Measurements from ENCODE around the gene TMEM63B. TPM values are rescaled to one million over a fixed set of nuclear protein-coding genes. Genes with fewer than 3 reads are reported as not detected.

The TMEM63B gene
- total RNA-seq, 4 donors from 2014 or later = 17.0 to 23.4 (median 20.6) TPM

DNA sequence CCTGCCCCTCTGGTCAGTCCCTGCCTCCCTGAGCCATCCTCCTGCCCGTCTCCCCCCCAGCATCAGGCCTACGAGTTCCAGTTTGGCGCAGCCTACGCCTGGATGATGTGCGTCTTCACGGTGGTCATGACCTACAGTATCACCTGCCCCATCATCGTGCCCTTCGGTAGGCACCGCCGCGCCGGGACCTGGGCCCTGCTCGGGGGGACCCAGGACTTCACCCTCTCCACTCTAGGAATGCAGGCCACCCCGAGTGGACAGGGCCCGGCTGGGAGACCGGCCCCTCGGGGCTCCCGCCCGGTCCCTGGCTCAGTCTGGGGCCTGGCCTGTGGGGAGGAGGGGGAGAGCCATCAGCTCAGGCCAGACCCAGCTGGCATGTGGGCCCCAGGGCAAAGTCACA is 25.2 kb downstream of the TMEM63B start:
- TF ChIP-seq, protein P1, sequence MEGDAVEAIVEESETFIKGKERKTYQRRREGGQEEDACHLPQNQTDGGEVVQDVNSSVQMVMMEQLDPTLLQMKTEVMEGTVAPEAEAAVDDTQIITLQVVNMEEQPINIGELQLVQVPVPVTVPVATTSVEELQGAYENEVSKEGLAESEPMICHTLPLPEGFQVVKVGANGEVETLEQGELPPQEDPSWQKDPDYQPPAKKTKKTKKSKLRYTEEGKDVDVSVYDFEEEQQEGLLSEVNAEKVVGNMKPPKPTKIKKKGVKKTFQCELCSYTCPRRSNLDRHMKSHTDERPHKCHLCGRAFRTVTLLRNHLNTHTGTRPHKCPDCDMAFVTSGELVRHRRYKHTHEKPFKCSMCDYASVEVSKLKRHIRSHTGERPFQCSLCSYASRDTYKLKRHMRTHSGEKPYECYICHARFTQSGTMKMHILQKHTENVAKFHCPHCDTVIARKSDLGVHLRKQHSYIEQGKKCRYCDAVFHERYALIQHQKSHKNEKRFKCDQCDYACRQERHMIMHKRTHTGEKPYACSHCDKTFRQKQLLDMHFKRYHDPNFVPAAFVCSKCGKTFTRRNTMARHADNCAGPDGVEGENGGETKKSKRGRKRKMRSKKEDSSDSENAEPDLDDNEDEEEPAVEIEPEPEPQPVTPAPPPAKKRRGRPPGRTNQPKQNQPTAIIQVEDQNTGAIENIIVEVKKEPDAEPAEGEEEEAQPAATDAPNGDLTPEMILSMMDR (IDR thresholded peaks at IDR 0.05) = no peak
- DNase-seq (ENCODE audit: low spot score) (no peak), ATAC-seq (ENCODE audit: low FRiP score) (no peak)

DNA sequence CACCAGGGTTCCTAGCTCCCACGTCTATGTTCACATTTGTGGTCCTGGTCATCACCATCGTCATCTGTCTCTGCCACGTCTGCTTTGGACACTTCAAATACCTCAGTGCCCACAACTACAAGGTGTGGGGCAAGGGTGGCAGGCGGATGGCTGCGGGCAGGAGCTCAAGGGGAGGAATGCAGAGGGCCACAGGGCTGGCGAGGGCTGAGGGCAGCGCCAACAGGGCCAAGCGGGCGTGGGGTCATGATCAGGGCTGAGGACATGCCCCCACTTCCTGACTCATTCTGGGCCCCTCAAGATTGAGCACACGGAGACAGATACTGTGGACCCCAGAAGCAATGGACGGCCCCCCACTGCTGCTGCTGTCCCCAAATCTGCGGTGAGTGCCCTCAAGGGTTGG is 26.7 kb downstream of the TMEM63B start:
- no peak for DNase-seq (ENCODE audit: low spot score)
- no peak for ATAC-seq (ENCODE audit: low FRiP score)
- TF ChIP-seq, protein P1 (IDR thresholded peaks at IDR 0.05) = no peak

DNA sequence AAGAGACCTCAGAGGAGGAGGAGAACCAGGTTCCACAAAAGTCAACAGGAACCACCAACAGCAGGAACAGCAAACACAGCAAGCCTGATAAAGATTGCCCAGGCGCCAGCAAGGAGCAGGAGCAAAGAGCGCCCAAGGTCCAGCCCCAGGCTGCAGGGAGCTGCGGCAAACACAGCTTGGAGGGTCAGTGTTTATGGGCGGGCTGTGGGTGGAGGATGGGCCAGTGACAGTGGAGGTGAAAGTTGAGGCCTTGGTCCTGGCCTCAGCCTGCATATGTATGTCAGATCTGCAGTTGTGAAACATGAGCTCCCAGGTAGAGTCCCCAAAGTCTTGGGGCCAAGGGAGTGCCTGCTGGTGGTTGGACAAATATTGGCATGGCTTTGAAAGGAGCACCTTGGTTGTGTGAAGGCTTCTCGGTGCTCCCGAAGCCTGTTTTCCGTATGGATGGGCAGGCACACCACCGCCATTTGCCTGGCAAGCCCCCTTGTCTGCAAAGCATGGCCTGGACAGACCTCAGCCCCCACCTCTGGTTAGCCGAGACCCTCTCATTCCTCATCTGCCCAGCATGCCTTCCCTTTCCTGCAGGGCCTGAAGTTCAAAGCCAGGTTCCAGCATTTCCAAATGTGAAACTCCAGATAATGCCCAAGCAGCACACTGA is 29.3 kb downstream of the TMEM63B start:
- TF ChIP-seq, protein P1 (IDR thresholded peaks at IDR 0.05) = no peak
- no peak for DNase-seq (ENCODE audit: low spot score)
- no peak for ATAC-seq (ENCODE audit: low FRiP score)

DNA sequence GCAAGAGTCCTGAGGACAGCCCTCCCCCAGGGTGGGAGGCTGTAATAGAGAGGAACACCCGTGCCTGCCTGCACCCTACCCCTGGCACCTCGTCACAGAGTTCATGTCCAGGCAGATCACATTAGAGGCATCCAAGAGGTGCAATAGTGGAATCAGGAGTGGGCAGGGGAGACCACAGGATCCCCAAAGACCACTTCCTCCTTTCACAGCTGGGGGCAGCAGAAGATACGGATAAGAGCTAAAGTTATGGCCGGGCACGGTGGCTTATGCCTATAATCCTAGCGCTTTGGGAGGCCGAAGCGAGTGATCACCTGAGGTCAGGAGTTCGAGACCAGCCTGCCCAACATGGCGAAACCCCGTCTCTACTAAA is 29.8 kb downstream of the TMEM63B start:
- no peak for DNase-seq (ENCODE audit: low spot score)
- no peak for ATAC-seq (ENCODE audit: low FRiP score)
- TF ChIP-seq, protein P1 (IDR thresholded peaks at IDR 0.05) = no peak

DNA sequence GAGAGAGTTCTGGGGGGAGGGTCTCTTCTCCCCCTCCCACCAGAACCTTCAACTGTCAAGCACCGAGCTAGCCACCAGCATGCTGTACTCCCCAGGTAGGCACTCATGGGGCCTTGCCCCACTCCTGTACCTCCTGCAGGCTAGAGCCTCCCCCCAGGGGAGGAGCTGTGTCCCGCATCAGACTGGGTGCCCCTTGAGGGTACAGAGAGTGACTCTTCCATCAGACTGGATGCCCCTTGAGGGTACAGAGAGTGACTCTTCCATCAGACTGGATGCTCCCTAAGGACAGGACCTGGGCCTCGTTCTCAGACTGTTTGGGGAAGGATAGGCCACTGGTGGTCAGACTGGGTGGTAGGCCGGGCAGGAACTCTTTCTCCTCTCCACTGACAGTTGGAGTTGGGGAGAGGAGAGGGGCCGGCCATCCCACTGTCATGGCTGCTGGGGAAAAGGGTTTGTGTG is 31.4 kb downstream of the TMEM63B start, which contains the start of gene CAPN11:
TSS of gene CAPN11 (plus strand) at position 51 of the 459 bp plus-strand sequence. CDS start at position 80, 29 bp downstream.
- no peak for DNase-seq (ENCODE audit: low spot score)
- no peak for ATAC-seq (ENCODE audit: low FRiP score)
- TF ChIP-seq, protein P1 (IDR thresholded peaks at IDR 0.05) = no peak

DNA sequence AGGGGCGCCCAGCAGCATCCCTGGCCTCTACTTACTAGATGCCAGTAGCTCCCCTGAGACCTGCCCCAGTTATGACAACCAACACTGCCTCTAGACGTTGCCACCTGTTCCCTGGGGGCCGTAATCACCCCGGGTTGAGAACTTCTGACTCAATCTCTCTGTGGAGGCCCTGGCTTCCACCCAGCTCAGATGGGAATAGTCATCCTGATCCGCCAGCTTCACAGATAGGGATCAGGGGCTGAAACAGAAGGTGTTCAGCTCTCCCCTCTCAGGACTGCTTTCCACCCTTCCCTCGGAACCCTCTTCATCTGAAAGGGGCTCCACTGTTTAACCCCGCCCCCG is 34.6 kb downstream of the TMEM63B start:
- ATAC-seq (ENCODE audit: low FRiP score) = no peak
- TF ChIP-seq, protein P1 (IDR thresholded peaks at IDR 0.05) = no peak
- DNase-seq (ENCODE audit: low spot score) = no peak

DNA sequence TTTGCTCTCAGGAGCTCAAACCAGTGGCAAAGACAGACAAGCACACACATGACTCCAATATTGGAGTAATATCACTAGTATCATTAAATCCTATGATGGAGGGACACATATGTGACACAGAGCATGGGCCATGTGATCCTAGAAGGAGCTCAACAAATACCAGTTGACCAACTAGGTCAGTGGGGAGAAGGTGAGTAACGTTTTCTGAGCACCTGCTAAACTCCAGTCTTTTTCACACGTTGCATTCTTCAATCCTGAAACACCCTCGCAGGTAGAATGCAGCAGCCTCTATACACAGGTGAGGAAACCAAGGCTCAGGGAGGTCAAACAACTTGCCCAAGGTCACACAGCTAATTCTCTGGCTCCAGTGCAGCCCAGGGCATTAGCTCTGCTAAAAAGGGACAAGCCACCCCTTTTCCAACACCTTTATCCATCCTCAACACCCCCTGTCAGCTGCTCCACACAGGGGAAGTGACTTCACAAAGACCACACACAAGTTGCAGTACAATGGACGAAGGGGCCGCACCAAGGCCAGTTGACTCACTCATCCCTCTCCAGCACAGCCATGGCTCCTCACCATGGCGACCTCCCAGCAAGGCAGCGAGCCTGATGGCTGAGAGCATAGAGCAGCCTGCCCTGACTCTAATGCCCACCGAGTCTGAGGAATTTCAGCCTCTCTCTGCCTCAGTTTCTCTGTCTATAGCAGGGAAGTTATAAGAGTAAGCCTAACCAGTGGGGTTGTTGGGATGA is 35.7 kb downstream of the TMEM63B start:
- no peak for DNase-seq (ENCODE audit: low spot score)

More for the DNA sequence above, 35.7 kb downstream of the TMEM63B start:
- TF ChIP-seq, protein P1 (IDR thresholded peaks at IDR 0.05) = no peak
- no peak for ATAC-seq (ENCODE audit: low FRiP score)
